Heart left ventricle (tissue), 16 donors: Measurements from ENCODE around the gene SCAMP4. TPM values are rescaled to one million over a fixed set of nuclear protein-coding genes. Genes with fewer than 3 reads are reported as not detected.

Experiments
- ATAC-seq, 4 donors: fragments of 200-7000 bp; cut with Tn5 transposase; one replicate each; pipeline ENCODE4 v1.9.1; 2020 to 2022; ENCODE audit warnings: moderate library complexity in 4 of 4, mild to moderate bottlenecking in 3 of 4, moderate number of reproducible peaks in 1 of 4
- DNase-seq, 5 donors: peaks; one replicate each; pipeline ENCODE4 v3.0.0-alpha.2; 2020
- H3K27ac ChIP-seq, 12 donors: fragments of 200-600 bp; sonication (generic) in 4 of 12; one replicate each; pipeline versions ENCODE4 v1.5.0 to v1.8.0; 2016 to 2022; ENCODE audit warnings: mild to moderate bottlenecking in 2 of 12
- H3K27me3 ChIP-seq, 9 donors: fragments of 200-600 bp; sonication (generic) in 2 of 9; one replicate each; pipeline versions ENCODE4 v1.5.1 to v1.8.0; 2016 to 2022; ENCODE audit warnings: mild to moderate bottlenecking in 3 of 9
- H3K36me3 ChIP-seq, 9 donors: fragments of 200-600 bp; sonication (generic) in 2 of 9; one replicate each; pipeline versions ENCODE4 v1.5.0 to v1.8.0; 2018 to 2022; ENCODE audit warnings: mild to moderate bottlenecking in 2 of 9
- H3K4me1 ChIP-seq, 12 donors: fragments of 200-600 bp; sonication (generic) in 4 of 12; one replicate each; pipeline versions ENCODE4 v1.5.0 to v1.8.0; 2016 to 2022; ENCODE audit warnings: mild to moderate bottlenecking in 3 of 12
- H3K4me3 ChIP-seq, 12 donors: fragments of 200-600 bp; sonication (generic) in 4 of 12; one replicate each; pipeline versions ENCODE4 v1.5.0 to v1.8.0; 2017 to 2022; ENCODE audit warnings: mild to moderate bottlenecking in 9 of 12, moderate library complexity in 4 of 12
- H3K9me3 ChIP-seq, 12 donors: fragments of 200-600 bp; sonication (generic) in 4 of 12; one replicate each; pipeline versions ENCODE4 v1.5.0 to v1.8.0; 2016 to 2022; ENCODE audit warnings: mild to moderate bottlenecking in 1 of 12
- POLR2A ChIP-seq, 2 donors: fragments of 450-650 bp; IDR thresholded peaks; one replicate each; pipeline ENCODE4 v1.6.1; 2017; ENCODE audit warnings: antibody characterized with exemption in 2 of 2, mild to moderate bottlenecking in 2 of 2, moderate library complexity in 2 of 2
- WGBS, 4 donors: extraction: QIAGEN DNeasy Blood & Tissue Kit in 2 of 4; methylation state at CpG; one replicate each; pipeline versions ENCODE4 v1.1.5 to v1.1.7; 2013 to 2018; 5-methylcytosine and 5-hydroxymethylcytosine counted together
- intact Hi-C, 10 donors: fragments of 100-400 bp; cut with DNase I; formaldehyde crosslinking; loops; one replicate each; pipeline versions ENCODE4 v1.11.1 to v1.14.2; 2022
- polyA plus RNA-seq, 2 donors: library from polyadenylated mRNA; stranded (reverse); fragments of 200-250 nt; gene quantifications; one replicate each; pipeline ENCODE4 v1.2.3, GENCODE V29; 2013
- total RNA-seq, 9 donors: library from RNA; depleted of rRNA in 2 of 9; stranded (reverse); fragments of >200 nt in 2 of 9; fragmentation: NEBNext Ultra II Directional in 3 of 9; extraction: Animal tissue kit (Norgen Biotek cat#: 25700) in 3 of 9; gene quantifications; one replicate each; pipeline versions ENCODE4 v1.1.0 to v1.2.4, GENCODE V29; 2016 to 2023
- TF ChIP-seq, protein P1 (sequence below), 12 donors: fragments of 200-600 bp; sonication (generic) in 4 of 12; IDR thresholded peaks; one replicate each; pipeline versions ENCODE4 v1.5.0 to v1.8.0; 2018 to 2022; ENCODE audit warnings: antibody characterized with exemption in 12 of 12, mild to moderate bottlenecking in 5 of 12
- donor health status: ischemic (EF 13 %, LVEDD 7.1; RV severe dilation, severe dysfunction).
- donor health status: healthy with polysubstance abuse.
- donor health status: DM: no; HTN: yes; CAD: no.
- donor health status: DM: no; HTN: no; CAD: no.
- donor health status: ischemic (EF 25% LVEDD 6.9; RV normal size, moderate dysfunction).
- donor health status: ischemic (EF 25% LVEDD 5.7; RV mildly dilated, moderate dysfunction).
- donor health status: healthy.
- donor health status: DM: yes; HTN: yes; CAD: no.
- donor health status: ischemic (EF 35%, LVEDD 5.7; RV mildly dilated, moderate dysfunction).
- donor health status: nonischemic (EF 11% LVEDD 7.7; RV severe dilation, severe dysfunction).
- donor health status: DM: yes; HTN: yes; CAD: no.
- donor health status: PGD.
- donor health status: ischemic (EF 29% LVEDD 5.4; RV normal size, mild dysfunction).
- donor health status: nonischemic (EF 23%, LVEDD 6.1; RV moderate dilation, normal function).

SCAMP4 gene
- total and polyA plus RNA-seq, 11 donors, result 13.5 to 38.8 (median 19.1) TPM

GRCh38 chr19:1856698-1857603 lies 48.2 kb upstream of the SCAMP4 start:
- Histone ChIP-seq H3K27me3 (peaks cover 0 to 3% (median 0%) of the 10 kb centered on the region in 9 donors), H3K36me3 (peaks cover 0 to 6% (median 0%) of the 10 kb centered on the region in 9 donors), H3K4me3 (peak overlapping the region; percentile 38 to 71 (median 58)), H3K9me3 (no peaks in the 10 kb centered on the region), H3K27ac (peak overlapping the region; percentile 79 to 98 (median 91)), H3K4me1 (peaks cover 8 to 100% (median 70%) of the 10 kb centered on the region in 12 donors)
- TF ChIP-seq, protein P1, sequence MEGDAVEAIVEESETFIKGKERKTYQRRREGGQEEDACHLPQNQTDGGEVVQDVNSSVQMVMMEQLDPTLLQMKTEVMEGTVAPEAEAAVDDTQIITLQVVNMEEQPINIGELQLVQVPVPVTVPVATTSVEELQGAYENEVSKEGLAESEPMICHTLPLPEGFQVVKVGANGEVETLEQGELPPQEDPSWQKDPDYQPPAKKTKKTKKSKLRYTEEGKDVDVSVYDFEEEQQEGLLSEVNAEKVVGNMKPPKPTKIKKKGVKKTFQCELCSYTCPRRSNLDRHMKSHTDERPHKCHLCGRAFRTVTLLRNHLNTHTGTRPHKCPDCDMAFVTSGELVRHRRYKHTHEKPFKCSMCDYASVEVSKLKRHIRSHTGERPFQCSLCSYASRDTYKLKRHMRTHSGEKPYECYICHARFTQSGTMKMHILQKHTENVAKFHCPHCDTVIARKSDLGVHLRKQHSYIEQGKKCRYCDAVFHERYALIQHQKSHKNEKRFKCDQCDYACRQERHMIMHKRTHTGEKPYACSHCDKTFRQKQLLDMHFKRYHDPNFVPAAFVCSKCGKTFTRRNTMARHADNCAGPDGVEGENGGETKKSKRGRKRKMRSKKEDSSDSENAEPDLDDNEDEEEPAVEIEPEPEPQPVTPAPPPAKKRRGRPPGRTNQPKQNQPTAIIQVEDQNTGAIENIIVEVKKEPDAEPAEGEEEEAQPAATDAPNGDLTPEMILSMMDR (IDR thresholded peaks at IDR 0.05), result no peak
- TF ChIP-seq POLR2A (IDR thresholded peaks at IDR 0.05), result peak in 1 of 2 donors; percentile 12
- intact Hi-C loops, result no loop called here
- DNase-seq, result peak; percentile 86 to 91 (median 88)
- WGBS, 4 donors, result 0 to 14% (median 3%) methylated on average over 2 to 73 of the region's 73 CpGs
- peak; percentile 18 to 58 (median 51) for ATAC-seq

- H3K27me3 ChIP-seq, result no peaks in the 10 kb centered on the region
- H3K36me3 ChIP-seq, result peaks cover 0 to 6% (median 0%) of the 10 kb centered on the region in 9 donors
- peak in 3 of 5 donors; percentile 36 to 65 (median 46) for DNase-seq
- H3K27ac ChIP-seq, result peak overlapping the region; percentile 79 to 98 (median 91)
- intact Hi-C loops, result no loop called here
- peak overlapping the region in 11 of 12 donors; percentile 44 to 71 (median 62) for H3K4me3 ChIP-seq
- no peak for TF ChIP-seq POLR2A (IDR thresholded peaks at IDR 0.05)
- TF ChIP-seq, protein P1 (IDR thresholded peaks at IDR 0.05), result no peak
- H3K9me3 ChIP-seq, result no peaks in the 10 kb centered on the region
- H3K4me1 ChIP-seq, result peaks cover 8 to 98% (median 74%) of the 10 kb centered on the region in 12 donors
- no peak for ATAC-seq
- WGBS, 4 donors, result 64 to 74% (median 68%) methylated on average over 11 to 16 of the region's 16 CpGs
Measured at GRCh38 chr19:1857648-1858326, 47.4 kb upstream of the SCAMP4 start.

DNA sequence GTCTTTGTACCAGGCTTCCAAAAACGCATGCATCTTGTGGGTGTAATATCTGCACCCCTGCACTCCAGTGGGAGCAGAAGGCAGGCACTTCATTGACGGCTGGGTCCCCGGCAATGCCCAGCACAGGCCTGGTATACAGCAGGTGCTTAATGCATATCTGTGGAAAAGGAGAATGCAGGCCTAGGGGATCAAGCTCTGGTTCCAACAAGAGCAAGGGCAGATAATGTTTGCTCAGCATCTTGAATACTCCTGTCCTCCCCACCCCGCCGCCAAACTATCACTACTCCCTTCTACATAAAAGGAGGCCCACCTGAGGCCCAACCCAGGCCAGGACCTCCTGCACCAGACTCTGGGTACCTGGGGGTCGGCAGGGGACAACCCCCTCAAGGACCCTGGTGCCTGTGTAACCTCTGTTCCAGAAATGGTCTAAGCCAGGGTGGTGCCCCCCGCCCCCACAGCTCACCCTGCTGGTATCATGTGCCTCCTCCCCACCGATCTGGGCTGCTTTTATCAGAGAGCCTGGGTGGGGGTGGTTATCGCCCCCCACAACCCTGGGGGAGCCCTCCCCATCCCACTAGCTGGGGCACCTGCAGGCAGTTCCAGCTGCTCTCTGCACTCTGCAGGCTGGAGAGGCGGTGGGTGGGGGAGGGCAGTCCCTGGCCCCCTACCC lies 46.7 kb upstream of the SCAMP4 start:
- Histone ChIP-seq H3K27ac (peak overlapping the region in 10 of 12 donors; percentile 34 to 98 (median 91)), H3K27me3 (no peaks in the 10 kb centered on the region), H3K4me1 (peaks cover 3 to 90% (median 72%) of the 10 kb centered on the region in 12 donors), H3K36me3 (peaks cover 0 to 6% (median 0%) of the 10 kb centered on the region in 9 donors), H3K4me3 (no peak overlapping the region), H3K9me3 (no peaks in the 10 kb centered on the region)
- ATAC-seq, result no peak
- 76 to 82% (median 78%) methylated on average over 4 to 10 of the region's 10 CpGs for WGBS, 4 donors
- TF ChIP-seq, protein P1 (IDR thresholded peaks at IDR 0.05), result no peak
- TF ChIP-seq POLR2A (IDR thresholded peaks at IDR 0.05), result no peak
- intact Hi-C loops, result no loop called here
- peak in 1 of 5 donors; percentile 29 for DNase-seq
